ENCODE measurements around the gene ADPRHL1. TPM values are rescaled to one million over a fixed set of nuclear protein-coding genes. Genes with fewer than 3 reads are reported as not detected.

Gene ADPRHL1
- total RNA-seq, 2 experiments from 2014 or later, result 0.42 to 0.47 TPM

GRCh38 chr13:113486698-113487097 is 33.4 kb upstream of the ADPRHL1 start:
- H3K27me3 Mint-ChIP-seq, result no peaks in the 10 kb centered on the region
- Histone ChIP-seq H3K36me3 (ENCODE audit: insufficient read depth, low read length) (no peaks in the 10 kb centered on the region), H3K9me3 (ENCODE audit: control insufficient read depth in 1 of 2, insufficient read depth in 1 of 2, low read length in 2 of 2) (no peaks in the 10 kb centered on the region), H3K4me1 (ENCODE audit: insufficient read depth, low read length) (peaks cover 25% of the 10 kb centered on the region), H3K27me3 (ENCODE audit: control insufficient read depth in 1 of 2, insufficient read depth in 2 of 2, low read length in 2 of 2) (no peaks in the 10 kb centered on the region), H3K4me3 (ENCODE audit: low read length) (no peak overlapping the region), H3K27ac (ENCODE audit: low read depth in 1 of 2, low read length in 2 of 2) (no peak overlapping the region)
- intact Hi-C loops (cut with DNase I, micrococcal nuclease), result no loop called here
- POLR2A ChIA-PET, result no interaction called here
- no peak overlapping the region for H3K27ac Mint-ChIP-seq
- H3K4me3 Mint-ChIP-seq, result no peak overlapping the region
- CTCF ChIA-PET, result interaction anchor here (0.6 kb wide), 1 partner anchor 296 kb away, joined by 3 read pairs; no protein-coding TSS in a partner anchor
- H3K4me1 Mint-ChIP-seq (ENCODE audit: low read depth), result peaks cover 41% of the 10 kb centered on the region
- H3K36me3 Mint-ChIP-seq (ENCODE audit: low read depth), result peaks cover 13% of the 10 kb centered on the region
- TF ChIP-seq CTCF (IDR thresholded peaks at IDR 0.05), result no peak
- DNase-seq (no peak), ATAC-seq (ENCODE audit: poor library complexity) (no peak)
- H3K9me3 Mint-ChIP-seq, result no peaks in the 10 kb centered on the region

- ATAC-seq (ENCODE audit: poor library complexity), result no peak
- POLR2A ChIA-PET, result no interaction called here
- Mint-ChIP-seq H3K4me1 (ENCODE audit: low read depth) (peaks cover 38% of the 10 kb centered on the region), H3K9me3 (no peaks in the 10 kb centered on the region), H3K27ac (no peak overlapping the region), H3K27me3 (no peaks in the 10 kb centered on the region), H3K4me3 (no peak overlapping the region), H3K36me3 (ENCODE audit: low read depth) (peaks cover 18% of the 10 kb centered on the region)
- CTCF ChIA-PET, result no interaction called here
- no peaks in the 10 kb centered on the region for H3K27me3 ChIP-seq (ENCODE audit: control insufficient read depth in 1 of 2, insufficient read depth in 2 of 2, low read length in 2 of 2)
- H3K4me3 ChIP-seq (ENCODE audit: low read length), result no peak overlapping the region
- intact Hi-C loops (cut with DNase I, micrococcal nuclease), result no loop called here
- no peak for DNase-seq
- TF ChIP-seq CTCF (IDR thresholded peaks at IDR 0.05), result no peak
- no peaks in the 10 kb centered on the region for H3K9me3 ChIP-seq (ENCODE audit: control insufficient read depth in 1 of 2, insufficient read depth in 1 of 2, low read length in 2 of 2)
- no peaks in the 10 kb centered on the region for H3K36me3 ChIP-seq (ENCODE audit: insufficient read depth, low read length)
- peaks cover 17% of the 10 kb centered on the region for H3K4me1 ChIP-seq (ENCODE audit: insufficient read depth, low read length)
- no peak overlapping the region for H3K27ac ChIP-seq (ENCODE audit: low read depth in 1 of 2, low read length in 2 of 2)
Observed at GRCh38 chr13:113485545-113485944, 32.3 kb upstream of the ADPRHL1 start.

GRCh38 chr13:113483504-113484293 is 30.4 kb upstream of the ADPRHL1 start:
- H3K27ac Mint-ChIP-seq, result no peak overlapping the region
- Histone ChIP-seq H3K9me3 (ENCODE audit: control insufficient read depth in 1 of 2, insufficient read depth in 1 of 2, low read length in 2 of 2) (no peaks in the 10 kb centered on the region), H3K4me1 (ENCODE audit: insufficient read depth, low read length) (peaks cover 3% of the 10 kb centered on the region), H3K36me3 (ENCODE audit: insufficient read depth, low read length) (peaks cover 5% of the 10 kb centered on the region), H3K27me3 (ENCODE audit: control insufficient read depth in 1 of 2, insufficient read depth in 2 of 2, low read length in 2 of 2) (no peaks in the 10 kb centered on the region), H3K4me3 (ENCODE audit: low read length) (no peak overlapping the region), H3K27ac (ENCODE audit: low read depth in 1 of 2, low read length in 2 of 2) (no peak overlapping the region)
- H3K36me3 Mint-ChIP-seq (ENCODE audit: low read depth), result peaks cover 26% of the 10 kb centered on the region
- CTCF ChIA-PET, result no interaction called here
- no peaks in the 10 kb centered on the region for H3K9me3 Mint-ChIP-seq
- peaks cover 23% of the 10 kb centered on the region for H3K4me1 Mint-ChIP-seq (ENCODE audit: low read depth)
- DNase-seq (no peak), ATAC-seq (ENCODE audit: poor library complexity) (no peak)
- TF ChIP-seq CTCF (IDR thresholded peaks at IDR 0.05), result no peak
- POLR2A ChIA-PET, result no interaction called here
- no peak overlapping the region for H3K4me3 Mint-ChIP-seq
- intact Hi-C loops (cut with DNase I, micrococcal nuclease), result no loop called here
- H3K27me3 Mint-ChIP-seq, result no peaks in the 10 kb centered on the region

Measured in CD4-positive, alpha-beta T cell (primary cell).